GM11168 (cell line): ENCODE measurements around the gene ACTG1.

ENCODE experiments used
- in situ Hi-C: fragments of 300-500 bp; cut with MboI; formaldehyde crosslinking; loops from one replicate; pipeline ENCODE4 v1.12.0; 2022; ENCODE audit warnings: low sequenced_read_pairs; ENCODE audit not compliant: unreplicated experiment

ACTG1 gene

DNA sequence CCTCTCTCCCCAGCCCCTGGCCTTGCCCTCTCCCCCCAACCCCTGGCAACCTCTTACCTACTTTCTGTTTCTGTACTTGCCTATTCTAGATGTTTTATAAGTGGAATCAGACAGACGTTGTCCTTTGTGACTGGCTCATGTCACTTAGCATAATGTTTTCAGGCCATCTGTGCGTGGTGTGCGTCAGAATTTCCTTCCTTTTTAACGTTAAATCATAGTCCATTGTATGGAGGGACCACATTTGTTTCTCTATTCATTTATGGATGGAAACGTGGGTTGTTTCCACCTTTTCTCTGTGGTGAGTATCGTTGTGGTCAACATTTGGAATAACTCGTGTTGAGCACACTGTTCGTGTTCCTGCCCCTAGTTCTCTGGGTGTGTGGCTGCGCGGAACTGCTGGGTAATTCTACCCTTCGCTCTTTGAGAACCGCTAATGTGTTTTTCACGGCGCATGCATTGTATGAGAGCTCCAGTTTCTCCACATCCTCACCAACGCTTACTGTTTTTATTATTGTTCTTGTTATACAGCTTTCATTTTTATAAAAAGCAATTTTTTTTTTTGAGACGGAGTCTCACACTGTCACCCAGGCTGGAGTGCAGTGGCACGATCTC is 26.3 kb downstream of the ACTG1 start:
- in situ Hi-C loops: loop anchor here (25.0 kb wide), 2 partner anchors 199 to 349 kb away; partner anchors contain the start of gene SLC38A10

DNA sequence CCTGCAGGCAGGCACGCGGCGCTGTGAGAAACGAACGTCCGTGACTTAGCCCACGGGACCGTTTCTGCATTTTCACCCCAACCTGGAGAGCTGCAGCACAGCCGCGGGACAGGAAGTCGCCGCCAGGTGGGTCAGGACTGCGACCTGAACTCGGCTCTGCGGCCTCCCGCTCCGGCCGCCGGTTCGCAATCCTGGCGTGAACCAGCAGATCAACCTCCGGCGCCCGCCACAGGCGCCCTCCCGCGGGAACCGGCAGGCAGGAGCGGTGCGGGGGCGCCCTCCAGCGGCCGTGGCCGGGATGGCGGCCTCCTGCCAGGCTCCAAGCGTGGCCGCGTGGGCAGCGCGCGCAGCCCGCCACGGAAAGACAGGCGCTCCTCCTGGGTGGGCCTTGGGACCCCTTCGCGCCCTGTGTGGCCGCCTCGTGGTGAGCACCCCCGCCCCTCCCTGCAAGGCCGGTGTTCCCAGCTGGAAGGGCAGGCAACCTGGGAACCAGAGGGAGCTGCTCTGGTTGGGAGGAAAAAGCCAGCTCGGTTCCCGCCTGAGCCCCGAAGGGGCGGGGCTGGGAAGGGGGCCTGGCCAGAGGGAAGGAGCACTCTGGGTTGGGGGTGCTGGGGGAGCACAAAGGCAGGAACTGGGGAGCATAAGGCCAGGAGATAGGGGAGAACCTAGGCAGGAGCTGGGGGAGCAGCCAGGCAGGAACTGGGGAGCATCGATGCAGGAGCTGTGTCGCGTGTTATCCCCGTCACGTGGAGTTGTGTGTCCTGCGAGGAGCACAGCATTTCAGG is 28.2 kb downstream of the ACTG1 start:
- in situ Hi-C loops: loop anchor here (25.0 kb wide), 2 partner anchors 197 to 347 kb away; partner anchors contain the start of gene SLC38A10

DNA sequence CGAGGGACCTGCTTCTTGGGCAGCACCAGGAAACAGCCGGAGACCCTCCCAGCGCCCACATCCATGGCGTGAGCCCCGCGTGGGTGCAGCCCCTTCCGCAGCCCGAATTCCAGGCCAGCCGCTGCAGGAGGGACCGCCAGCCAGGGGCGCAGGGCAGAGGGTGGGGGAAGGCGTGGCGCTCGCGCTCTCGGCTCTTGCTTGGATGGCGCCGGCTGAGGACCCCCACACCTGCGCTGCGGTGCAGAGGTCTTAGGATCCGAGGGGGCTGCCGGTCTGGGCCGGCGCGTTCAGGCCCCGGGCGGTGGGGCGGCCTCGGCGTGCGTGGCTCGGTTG is 28.8 kb downstream of the ACTG1 start:
- in situ Hi-C loops: loop anchor here (25.0 kb wide), 2 partner anchors 197 to 347 kb away; partner anchors contain the start of gene SLC38A10

DNA sequence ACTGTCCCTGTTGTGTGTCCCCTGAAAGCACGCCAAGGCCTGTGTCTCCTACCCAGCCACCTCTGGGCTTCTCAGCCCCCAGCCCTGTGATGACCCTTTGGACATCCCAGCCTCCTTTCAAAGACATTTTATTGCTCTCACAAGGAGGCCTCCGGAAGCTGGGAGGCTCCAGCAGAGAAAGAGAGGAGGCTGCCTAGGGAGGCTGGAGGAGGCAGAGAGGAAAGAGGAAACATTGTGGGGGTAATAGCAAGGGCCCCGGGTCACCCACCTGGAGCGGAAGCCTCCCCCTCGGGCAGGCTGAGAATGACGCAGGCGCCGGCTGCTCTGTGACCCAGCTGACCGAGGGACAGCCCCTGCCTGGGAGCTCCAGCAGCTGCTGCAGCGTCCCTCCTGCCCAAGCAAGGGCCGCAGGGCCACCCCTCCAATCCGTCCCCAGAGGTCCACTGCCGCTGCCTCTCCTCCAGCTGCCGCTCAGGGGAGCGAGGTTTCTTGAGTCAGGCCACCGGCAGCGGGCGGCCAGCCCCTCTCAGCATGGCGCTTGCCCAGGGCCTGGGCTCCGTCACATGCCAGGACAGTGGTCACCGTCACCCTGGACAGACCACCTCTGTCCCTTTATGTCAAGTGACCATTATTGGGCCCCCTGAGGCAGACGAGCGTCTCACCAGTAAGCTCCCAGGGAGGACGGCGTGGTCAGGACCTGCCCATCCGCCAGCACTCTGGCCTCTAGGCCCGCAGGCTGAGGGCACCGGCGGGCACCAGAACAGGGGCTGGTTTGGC is 29.3 kb downstream of the ACTG1 start:
- in situ Hi-C loops: loop anchor here (25.0 kb wide), 2 partner anchors 196 to 346 kb away; partner anchors contain the start of gene SLC38A10

DNA sequence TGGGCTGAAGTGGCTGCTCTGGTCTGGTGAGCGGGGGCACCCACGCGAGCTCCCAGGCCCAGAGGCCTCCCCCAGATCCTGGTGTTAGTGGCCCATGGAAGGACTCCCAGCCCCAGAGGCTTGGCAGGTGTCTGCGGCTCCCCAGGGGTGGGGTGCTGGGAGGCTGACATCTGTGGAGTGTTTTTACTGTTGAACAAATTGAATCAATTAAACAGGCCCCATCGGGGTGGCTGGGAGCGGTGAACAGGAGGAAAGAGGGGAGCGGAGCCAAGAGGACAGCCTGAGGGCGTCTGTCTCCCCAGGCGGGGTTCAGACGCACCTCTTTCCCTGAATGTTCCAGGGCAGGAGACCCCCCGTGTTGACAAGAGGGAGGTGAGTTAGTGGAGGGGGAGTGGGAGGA is 29.9 kb downstream of the ACTG1 start:
- in situ Hi-C loops: loop anchor here (25.0 kb wide), 2 partner anchors 195 to 345 kb away; partner anchors contain the start of gene SLC38A10

DNA sequence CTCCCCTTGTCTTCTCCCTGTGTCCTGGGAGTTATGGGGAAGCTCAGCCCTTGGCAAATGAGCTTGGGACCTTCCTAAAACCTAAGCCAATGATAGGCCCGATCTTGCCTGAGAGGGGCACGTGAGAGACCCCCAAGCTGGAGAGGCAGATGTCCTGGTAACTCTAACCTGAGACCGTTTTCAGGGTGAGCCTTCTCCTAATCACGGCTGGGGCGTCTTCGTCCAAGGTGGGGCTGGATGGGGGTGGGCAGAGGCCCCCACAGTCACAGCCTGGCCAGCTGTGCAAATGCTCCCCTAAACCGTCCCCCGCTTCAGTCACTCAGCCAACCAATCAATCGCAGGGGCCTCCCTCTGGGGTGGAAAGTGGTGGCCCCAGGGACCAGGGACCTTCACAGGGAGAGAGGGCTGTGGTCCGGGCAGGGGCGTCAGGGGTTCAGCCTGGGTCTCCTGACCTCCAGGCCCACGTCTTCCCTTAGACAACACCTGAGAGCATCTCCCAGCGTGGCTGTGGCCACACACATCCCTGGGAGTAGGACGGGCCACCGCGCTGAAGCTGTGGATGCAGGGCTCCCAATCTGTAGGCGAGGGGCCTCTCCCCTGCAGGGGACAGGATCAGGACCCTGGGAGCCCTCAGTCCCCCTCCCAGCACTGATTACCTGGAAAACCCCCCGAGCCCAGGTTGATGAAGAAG is 30.6 kb downstream of the ACTG1 start:
- in situ Hi-C loops: loop anchor here (25.0 kb wide), 2 partner anchors 195 to 345 kb away; partner anchors contain the start of gene SLC38A10

DNA sequence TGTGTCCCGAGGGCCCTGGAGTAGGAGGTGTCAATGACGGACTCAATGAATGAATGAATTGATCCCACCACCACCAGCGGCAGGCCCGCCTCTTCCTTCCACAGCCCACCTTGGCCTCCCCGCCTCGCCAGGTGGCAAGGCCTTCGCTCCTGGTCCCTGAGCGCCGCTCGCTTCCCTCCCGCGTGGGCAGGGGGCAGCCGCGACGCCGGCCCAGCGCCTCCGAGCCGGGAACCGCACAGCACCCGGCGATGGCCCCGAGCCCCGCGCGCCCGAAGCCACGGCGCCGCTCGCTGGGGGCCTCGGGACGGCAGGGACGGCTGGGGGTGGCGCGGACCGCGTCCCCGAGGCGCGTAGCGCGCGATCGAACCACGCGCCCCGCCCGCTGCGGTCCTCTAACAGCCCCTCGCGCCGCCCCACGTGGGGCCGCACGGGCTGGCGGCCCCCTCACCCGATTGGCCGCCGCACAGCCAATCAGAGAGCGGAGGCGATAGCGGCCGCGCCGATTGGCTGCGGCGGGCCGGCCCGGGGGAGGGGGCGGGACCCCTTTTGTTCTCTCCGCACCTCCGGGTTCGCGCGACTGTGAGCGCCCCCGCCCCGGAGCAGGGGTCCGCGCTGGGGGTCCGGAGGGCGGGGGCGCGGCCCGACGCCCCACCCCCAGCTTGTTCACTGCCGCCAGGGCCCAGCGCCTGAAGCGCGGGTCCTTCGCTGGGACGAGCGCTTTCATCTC is 31.4 kb downstream of the ACTG1 start:
- in situ Hi-C loops: loop anchor here (25.0 kb wide), 2 partner anchors 194 to 344 kb away; partner anchors contain the start of gene SLC38A10

DNA sequence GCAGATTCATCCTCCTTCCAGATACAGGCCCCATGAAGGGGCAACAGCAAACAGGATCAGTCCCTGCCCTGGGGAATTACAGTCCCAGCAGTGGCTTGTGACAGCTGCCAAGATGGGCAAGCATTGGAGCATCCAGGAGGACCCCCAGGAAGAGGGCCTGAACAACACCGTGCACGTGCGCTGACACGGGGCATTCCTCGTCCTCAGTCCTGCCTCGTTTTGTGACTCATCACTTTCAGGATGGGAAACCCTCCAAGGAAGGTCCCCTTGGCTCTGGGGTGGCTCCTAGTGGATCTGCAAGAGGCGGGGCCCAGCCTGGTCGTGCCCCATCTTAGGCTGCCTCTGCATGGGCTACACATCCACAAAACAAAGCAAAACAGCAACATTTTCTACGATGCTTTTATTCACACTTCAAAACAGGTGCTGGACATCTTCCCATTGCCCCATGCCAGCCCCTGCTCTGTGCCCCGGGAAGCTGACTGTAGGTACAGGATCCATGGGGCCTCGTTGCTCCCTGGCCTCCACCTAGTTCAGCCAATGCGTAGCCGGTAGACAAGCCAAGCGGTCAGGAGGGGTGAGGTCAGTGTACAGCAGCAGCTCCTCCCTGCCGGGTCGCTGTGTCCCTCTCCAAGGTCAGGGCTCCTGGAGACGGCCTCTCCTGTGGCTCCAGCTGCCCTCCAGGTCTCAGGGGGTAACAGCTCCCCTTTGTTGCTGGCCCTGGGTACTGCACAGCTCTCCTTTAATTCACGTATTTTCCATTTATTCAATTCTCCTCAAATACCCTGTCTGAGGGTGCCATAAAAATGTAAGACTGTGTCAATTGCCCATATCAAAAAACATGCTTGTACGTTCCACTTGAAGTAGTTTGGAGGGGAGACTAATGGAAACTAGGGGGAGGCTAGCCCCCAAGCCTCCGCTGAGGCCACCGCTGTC is 32.2 kb downstream of the ACTG1 start:
- in situ Hi-C loops: loop anchor here (25.0 kb wide), 2 partner anchors 193 to 343 kb away; partner anchors contain the start of gene SLC38A10

DNA sequence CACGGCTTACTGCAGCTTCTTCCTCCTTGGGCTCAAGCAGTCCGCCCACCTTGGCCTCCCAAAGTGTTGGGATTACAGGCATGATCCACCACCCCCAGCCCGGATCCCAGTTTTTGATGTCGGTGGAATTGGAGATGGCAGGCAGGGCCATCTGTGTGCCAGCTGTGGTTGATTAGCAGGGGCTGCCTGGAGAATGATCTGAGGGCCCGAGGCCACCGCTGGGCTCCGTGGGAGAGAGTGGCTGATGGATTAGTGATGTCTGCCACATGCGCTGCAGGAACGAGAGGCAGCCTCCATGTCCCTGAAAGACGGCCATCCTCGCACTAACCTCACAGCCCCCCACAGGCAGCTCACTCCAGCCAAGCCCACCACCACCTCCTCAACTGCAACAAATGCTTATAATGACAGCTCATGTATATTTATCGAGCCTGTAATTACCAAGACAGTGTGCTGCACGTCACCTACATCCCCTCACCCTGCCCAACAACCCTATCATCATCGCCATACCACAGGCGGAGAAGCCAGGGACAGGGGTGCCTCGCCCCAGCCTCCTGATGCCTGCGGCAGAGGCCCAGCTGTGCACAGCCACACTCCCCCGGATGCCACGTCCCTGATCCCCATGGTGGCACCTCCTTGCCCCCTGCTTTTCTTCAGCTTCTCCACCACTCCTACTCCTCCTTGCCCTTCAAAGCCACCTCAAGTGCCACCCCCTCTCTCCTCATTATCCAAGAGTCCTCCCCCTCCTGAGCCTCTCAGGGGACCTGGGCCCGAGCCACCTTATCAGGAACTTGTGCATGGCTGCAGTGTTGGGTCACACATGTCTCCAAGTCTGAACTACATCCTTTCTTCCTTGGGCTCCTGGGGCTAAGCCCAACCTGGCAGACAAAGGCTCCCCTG is 33.2 kb downstream of the ACTG1 start:
- in situ Hi-C loops: loop anchor here (25.0 kb wide), 2 partner anchors 192 to 342 kb away; partner anchors contain the start of gene SLC38A10

DNA sequence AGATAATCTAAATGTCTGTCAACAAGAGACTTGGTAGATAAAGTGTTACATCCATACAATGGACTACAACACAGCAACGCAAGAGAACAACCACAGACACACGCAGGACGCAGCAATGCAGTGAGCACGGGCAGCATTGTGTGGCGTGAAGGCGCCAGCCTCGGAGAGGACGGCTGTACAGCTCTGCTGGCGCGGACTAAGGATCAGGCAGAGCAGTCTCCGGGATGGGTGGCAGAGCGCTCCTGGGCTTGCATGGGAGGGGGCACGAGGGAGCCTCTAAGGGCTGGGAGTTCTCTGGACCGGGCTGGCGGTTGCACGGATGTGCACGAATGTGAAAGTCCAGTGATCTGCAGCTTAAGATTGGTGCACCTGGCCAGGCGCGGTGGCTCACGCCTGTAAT is 34.5 kb downstream of the ACTG1 start:
- in situ Hi-C loops: loop anchor here (25.0 kb wide), 2 partner anchors 191 to 341 kb away; partner anchors contain the start of gene SLC38A10

DNA sequence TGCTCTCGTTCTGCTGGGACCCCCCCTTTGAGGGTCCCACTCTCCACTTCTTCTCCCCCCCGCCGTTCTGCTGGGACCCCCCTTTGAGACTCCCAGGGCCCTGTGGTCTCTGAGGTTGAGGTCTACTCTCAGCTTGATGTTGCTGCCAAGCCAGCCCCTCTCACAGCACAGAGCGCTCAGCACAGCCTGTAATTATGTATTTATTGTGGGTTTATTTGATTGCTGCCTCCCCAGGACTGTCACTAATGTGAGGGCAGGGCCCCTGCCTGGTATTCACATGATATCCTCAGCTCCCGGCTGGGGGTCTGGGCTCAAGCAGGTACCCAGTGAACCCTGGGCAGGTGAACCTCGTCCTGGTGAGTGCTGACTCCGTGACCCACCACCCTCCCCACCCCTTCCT is 35.4 kb downstream of the ACTG1 start:
- in situ Hi-C loops: loop anchor here (25.0 kb wide), 2 partner anchors 190 to 340 kb away; partner anchors contain the start of gene SLC38A10

DNA sequence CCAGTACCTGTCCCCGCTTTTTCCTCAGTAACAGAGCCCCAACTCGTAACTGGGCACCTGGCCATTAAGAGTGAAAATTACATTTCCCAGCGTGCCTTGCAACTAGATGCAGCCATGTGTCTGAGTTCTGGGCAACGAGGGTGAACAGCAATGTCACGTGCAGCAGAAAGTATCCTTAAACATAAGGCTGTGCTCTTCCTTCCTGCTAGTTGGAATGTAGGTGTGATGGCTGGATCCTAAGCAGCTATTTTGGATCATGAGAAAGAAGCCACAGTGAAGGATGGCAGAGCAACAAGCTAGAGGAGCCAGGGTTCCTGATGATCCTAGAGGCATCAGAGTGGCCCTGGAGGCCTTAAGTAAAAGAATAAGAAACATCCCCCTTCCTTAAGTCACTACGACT is 36.0 kb downstream of the ACTG1 start:
- in situ Hi-C loops: loop anchor here (25.0 kb wide), 2 partner anchors 189 to 339 kb away; partner anchors contain the start of gene SLC38A10

DNA sequence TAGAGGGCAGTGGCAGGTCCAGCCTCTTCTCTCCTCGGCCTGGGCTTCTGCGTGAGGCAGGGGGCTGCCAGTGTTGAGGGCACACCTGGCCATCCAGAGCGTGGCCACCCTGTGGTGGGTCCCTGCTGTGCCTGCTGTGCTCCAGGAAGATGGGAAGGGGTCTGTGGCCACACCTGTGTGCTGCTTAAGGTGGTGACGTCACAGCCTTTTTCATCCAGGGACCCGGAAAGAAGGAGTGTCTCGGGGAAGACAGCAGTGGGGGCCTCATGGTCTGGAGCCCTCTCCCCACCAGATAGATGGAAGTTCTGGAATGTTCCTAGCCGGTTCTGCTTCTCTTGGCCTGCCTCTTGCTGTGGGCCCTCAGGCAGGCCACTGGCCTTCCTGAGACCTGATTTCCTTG is 36.5 kb downstream of the ACTG1 start:
- in situ Hi-C loops: loop anchor here (25.0 kb wide), 2 partner anchors 189 to 339 kb away; partner anchors contain the start of gene SLC38A10

DNA sequence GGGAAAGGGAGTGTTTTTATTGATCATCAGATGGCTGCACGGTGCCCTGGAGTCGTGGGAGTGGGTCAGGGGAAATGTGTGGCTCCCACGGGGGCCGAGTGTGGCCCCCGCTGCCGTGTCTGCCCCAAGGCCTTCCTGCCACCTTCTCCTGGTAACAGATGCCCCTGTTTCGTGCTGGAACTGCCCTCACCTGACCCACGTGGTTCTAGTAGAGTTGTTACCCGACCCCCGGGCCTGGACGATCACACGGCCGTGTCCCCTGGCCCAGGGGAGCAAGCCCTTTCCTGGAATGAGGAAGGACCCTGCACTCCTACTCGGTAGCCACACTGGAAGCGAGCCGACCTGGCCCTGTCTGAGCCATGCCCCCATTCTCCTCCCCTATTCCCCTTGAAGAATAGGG is 37.6 kb downstream of the ACTG1 start:
- in situ Hi-C loops: loop anchor here (25.0 kb wide), 2 partner anchors 188 to 338 kb away; partner anchors contain the start of gene SLC38A10

DNA sequence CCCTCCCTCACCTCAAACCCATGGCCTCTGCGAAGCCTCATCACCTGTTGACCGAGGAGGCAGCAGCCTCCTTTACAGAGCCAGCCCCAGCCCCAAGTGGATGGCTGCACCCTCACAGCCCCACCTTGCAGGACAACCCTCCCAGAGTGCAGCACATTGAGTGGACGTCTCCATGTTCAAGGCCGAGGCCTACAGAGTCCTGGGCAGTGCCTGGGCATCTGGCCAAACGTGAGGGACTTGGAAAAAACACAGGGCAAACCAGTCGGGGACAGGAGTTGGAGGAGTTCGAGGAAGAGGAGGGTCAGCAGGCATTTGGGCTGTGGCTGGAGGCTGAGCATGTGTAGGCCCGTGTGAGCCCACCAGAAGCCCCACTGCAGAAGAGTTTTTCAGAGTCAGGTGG is 39.6 kb downstream of the ACTG1 start:
- in situ Hi-C loops: no loop called here

DNA sequence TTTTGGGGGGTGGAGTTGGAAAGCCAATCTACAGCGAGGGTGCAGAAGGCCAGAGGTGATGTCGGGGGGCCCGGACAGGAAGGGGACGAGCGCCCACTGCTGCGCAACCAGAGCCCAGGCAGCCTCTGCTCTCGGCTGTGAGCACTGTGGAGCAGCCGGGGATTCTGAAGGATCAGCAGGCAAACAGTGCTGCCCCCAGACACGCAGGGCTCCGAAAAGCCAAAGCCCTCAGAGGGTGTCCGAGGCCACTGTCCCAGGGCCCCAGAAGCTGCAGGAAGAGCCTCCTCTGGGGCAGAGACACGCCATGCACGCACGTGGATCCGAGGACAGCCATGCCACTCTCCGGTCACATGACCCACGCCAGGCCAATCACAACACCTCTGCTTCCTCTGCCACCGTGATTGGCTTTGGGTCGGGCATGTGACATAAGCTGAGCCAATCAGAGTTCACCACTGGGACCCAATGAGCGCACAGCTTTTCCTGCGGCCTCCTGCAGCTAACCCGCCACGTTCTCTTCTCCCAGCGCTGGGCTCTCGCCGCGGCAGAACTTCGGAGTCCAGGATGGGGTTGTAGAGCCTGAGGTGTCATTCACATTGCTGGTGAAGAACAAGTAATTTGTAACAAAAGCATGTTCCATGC is 40.7 kb downstream of the ACTG1 start:
- in situ Hi-C loops: no loop called here
